ENCODE data around the gene CASS4.

DNA sequence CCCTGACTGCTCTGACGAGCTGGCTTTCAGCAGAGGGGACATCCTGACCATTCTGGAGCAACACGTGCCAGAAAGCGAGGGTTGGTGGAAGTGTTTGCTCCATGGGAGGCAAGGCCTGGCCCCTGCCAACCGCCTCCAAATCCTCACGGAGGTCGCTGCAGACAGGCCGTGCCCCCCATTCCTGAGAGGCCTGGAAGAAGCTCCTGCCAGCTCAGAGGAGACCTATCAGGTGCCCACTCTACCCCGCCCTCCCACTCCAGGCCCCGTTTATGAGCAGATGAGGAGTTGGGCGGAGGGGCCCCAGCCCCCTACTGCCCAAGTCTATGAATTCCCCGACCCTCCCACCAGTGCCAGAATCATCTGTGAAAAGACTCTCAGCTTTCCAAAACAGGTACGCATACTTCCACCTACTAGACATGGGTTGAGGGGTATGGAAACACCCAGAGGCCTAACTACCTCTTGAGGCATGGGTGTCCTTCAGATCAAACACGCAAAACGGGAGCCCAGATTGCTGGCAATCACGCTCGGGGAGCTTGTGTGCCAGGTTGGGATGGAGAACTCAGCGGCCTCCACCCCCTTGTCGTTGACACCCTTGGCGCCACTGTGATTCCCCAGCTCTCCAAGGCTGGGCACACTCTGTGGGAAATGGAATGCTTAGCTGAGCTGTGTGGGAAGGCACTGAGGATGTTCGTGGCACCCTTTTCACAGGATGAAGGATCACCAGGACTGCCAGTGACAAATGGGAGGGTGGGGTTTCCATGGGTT is 25.3 kb downstream of the CASS4 start:
- TF ChIP-seq, protein P1, sequence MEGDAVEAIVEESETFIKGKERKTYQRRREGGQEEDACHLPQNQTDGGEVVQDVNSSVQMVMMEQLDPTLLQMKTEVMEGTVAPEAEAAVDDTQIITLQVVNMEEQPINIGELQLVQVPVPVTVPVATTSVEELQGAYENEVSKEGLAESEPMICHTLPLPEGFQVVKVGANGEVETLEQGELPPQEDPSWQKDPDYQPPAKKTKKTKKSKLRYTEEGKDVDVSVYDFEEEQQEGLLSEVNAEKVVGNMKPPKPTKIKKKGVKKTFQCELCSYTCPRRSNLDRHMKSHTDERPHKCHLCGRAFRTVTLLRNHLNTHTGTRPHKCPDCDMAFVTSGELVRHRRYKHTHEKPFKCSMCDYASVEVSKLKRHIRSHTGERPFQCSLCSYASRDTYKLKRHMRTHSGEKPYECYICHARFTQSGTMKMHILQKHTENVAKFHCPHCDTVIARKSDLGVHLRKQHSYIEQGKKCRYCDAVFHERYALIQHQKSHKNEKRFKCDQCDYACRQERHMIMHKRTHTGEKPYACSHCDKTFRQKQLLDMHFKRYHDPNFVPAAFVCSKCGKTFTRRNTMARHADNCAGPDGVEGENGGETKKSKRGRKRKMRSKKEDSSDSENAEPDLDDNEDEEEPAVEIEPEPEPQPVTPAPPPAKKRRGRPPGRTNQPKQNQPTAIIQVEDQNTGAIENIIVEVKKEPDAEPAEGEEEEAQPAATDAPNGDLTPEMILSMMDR (conservative IDR thresholded peaks at IDR 0.05 in 1 of 2, IDR thresholded peaks at IDR 0.05 in 1 of 2; ENCODE audit: extremely low read depth in 1 of 2, insufficient read depth in 1 of 2, low read depth in 1 of 2, low read length in 2 of 2): no peak
- no peak for TF ChIP-seq EZH2 (IDR thresholded peaks at IDR 0.05; ENCODE audit: borderline replicate concordance, low read length)

Measured in mammary epithelial cell (primary cell).